GM18868 (cell line): ENCODE data around the gene METTL21C.

Experiments used
- ATAC-seq: cut with Tn5 transposase; IDR thresholded peaks from one replicate; pipeline ENCODE4 v1.9.1; 2021; ENCODE audit warnings: mild to moderate bottlenecking, moderate library complexity; ENCODE audit not compliant: unreplicated experiment

METTL21C gene

GRCh38 chr13:102697929-102698648 is 3.2 kb upstream of the METTL21C start:
- ATAC-seq, result no peak

GRCh38 chr13:102697264-102697663 is 2.4 kb upstream of the METTL21C start:
- ATAC-seq, result no peak

- ATAC-seq, result no peak
Measured at GRCh38 chr13:102696465-102696864, 1.6 kb upstream of the METTL21C start.

GRCh38 chr13:102693776-102694175 is 1.1 kb downstream of the METTL21C start:
- ATAC-seq, result no peak

GRCh38 chr13:102693250-102693649 is 1.6 kb downstream of the METTL21C start:
- ATAC-seq, result no peak

GRCh38 chr13:102692491-102692826 is 2.4 kb downstream of the METTL21C start:
- ATAC-seq, result no peak

- no peak for ATAC-seq
Measured at GRCh38 chr13:102690883-102691282, 4.0 kb downstream of the METTL21C start.

- ATAC-seq, result no peak
Measured at GRCh38 chr13:102688306-102688973, 6.4 kb downstream of the METTL21C start.

- no peak for ATAC-seq
Measured at GRCh38 chr13:102687520-102687919, 7.3 kb downstream of the METTL21C start.

GRCh38 chr13:102686024-102686423 is 8.8 kb downstream of the METTL21C start:
- ATAC-seq, result no peak

GRCh38 chr13:102683637-102684036 is 11.2 kb downstream of the METTL21C start:
- no peak for ATAC-seq

GRCh38 chr13:102682727-102683126 is 12.1 kb downstream of the METTL21C start:
- no peak for ATAC-seq

- ATAC-seq, result no peak
Measured at GRCh38 chr13:102682211-102682610, 12.6 kb downstream of the METTL21C start.

GRCh38 chr13:102680842-102681740 is 13.8 kb downstream of the METTL21C start:
- peak; percentile 48 for ATAC-seq

- no peak for ATAC-seq
Measured at GRCh38 chr13:102680133-102680717, 14.6 kb downstream of the METTL21C start.

GRCh38 chr13:102679449-102680132 is 15.3 kb downstream of the METTL21C start:
- no peak for ATAC-seq

- ATAC-seq, result no peak
Measured at GRCh38 chr13:102678339-102679107, 16.3 kb downstream of the METTL21C start.

- ATAC-seq, result no peak
Measured at GRCh38 chr13:102677122-102677521, 17.7 kb downstream of the METTL21C start.

GRCh38 chr13:102675115-102675514 is 19.7 kb downstream of the METTL21C start:
- no peak for ATAC-seq

- no peak for ATAC-seq
Measured at GRCh38 chr13:102670130-102670529, 24.7 kb downstream of the METTL21C start.
